PC-9 (cell line): ENCODE data around the gene WDR13. TPM values are rescaled to one million over a fixed set of nuclear protein-coding genes. Genes with fewer than 3 reads are reported as not detected.

Experiments
- BruUV-seq: library from RNA; stranded (reverse); fragments of 400-500 nt; replicated peaks from 2 replicates; lab custom pipeline; 2021; lab: Mats Ljungman, UMichigan
- CTCF ChIA-PET: fragments of 300-600 bp; sonication (Branson Sonifier 250); formaldehyde crosslinking; loops from one replicate; lab custom pipeline; 2022; ENCODE audit warnings: antibody characterized with exemption; lab: Charles Lee
- POLR2A ChIA-PET: fragments of 300-600 bp; sonication (Branson Sonifier 250); formaldehyde crosslinking; loops from one replicate; lab custom pipeline; 2022; ENCODE audit warnings: antibody characterized with exemption; ENCODE audit not compliant: unreplicated experiment; lab: Charles Lee
- DNase-seq, 2 experiments: peaks; one replicate each; pipeline versions ENCODE4 v3.0.0 to v3.0.0-alpha.2; 2015 to 2022; ENCODE audit warnings: mixed read lengths in 1 of 2
- H2AFZ ChIP-seq: fragments of 200-600 bp; sonication (generic); 2 replicates; pipeline ENCODE4 v1.8.1; 2017; ENCODE audit warnings: antibody characterized with exemption
- H3F3A ChIP-seq: fragments of 200-600 bp; sonication (generic); 2 replicates; pipeline ENCODE4 v1.8.1; 2017; ENCODE audit warnings: antibody characterized with exemption, mild to moderate bottlenecking, low read depth; ENCODE audit not compliant: insufficient read depth
- H3K27ac ChIP-seq: fragments of 200-600 bp; sonication (generic); 2 replicates; pipeline ENCODE4 v1.6.1; 2016; ENCODE audit warnings: mixed run types
- H3K27me3 ChIP-seq: fragments of 200-600 bp; sonication (generic); 2 replicates; pipeline ENCODE4 v1.6.1; 2016; ENCODE audit warnings: low read depth, mixed run types; ENCODE audit not compliant: insufficient read depth
- H3K36me3 ChIP-seq: fragments of 200-600 bp; sonication (generic); 2 replicates; pipeline ENCODE4 v1.6.1; 2016; ENCODE audit warnings: low read depth, mixed run types
- H3K4me1 ChIP-seq: fragments of 200-600 bp; sonication (generic); replicated peaks from 2 replicates; pipeline ENCODE4 v1.6.1; 2016; ENCODE audit warnings: mixed run types; ENCODE audit not compliant: insufficient read depth
- H3K4me2 ChIP-seq: fragments of 200-600 bp; sonication (generic); 2 replicates; pipeline ENCODE4 v1.6.1; 2017; ENCODE audit warnings: mixed run types
- H3K4me3 ChIP-seq: fragments of 200-600 bp; sonication (generic); 2 replicates; pipeline ENCODE4 v1.6.1; 2016; ENCODE audit warnings: mixed run types
- H3K79me2 ChIP-seq: fragments of 200-600 bp; sonication (generic); 2 replicates; pipeline ENCODE4 v1.6.1; 2017; ENCODE audit warnings: low read depth, mixed run types
- H3K9me2 ChIP-seq: fragments of 200-600 bp; sonication (generic); 2 replicates; pipeline ENCODE4 v1.8.1; 2017; ENCODE audit warnings: mild to moderate bottlenecking; ENCODE audit not compliant: insufficient read depth
- H3K9me3 ChIP-seq: fragments of 200-600 bp; sonication (generic); 2 replicates; pipeline ENCODE4 v1.8.1; 2016; ENCODE audit warnings: low read depth; ENCODE audit not compliant: insufficient read depth
- H4K20me1 ChIP-seq: fragments of 200-600 bp; sonication (generic); 2 replicates; pipeline ENCODE4 v1.8.1; 2017; ENCODE audit not compliant: insufficient read depth
- EZH2 ChIP-seq: fragments of 200-600 bp; sonication (generic); IDR thresholded peaks from 2 replicates; pipeline ENCODE4 v1.8.0; 2017; ENCODE audit warnings: antibody characterized with exemption, low read depth
- intact Hi-C: fragments of 100-400 bp; cut with micrococcal nuclease; formaldehyde crosslinking; loops from one replicate; pipeline ENCODE4 v1.10.0; 2022; ENCODE audit not compliant: unreplicated experiment
- total RNA-seq: library from RNA; stranded (reverse); gene quantifications from 2 replicates; pipeline ENCODE4 v1.2.3, GENCODE V29; 2021
- TF ChIP-seq, protein P1 (sequence below): fragments of 200-600 bp; sonication (generic); conservative IDR thresholded peaks from 2 replicates; pipeline ENCODE4 v1.6.1; 2017; ENCODE audit warnings: mixed run types, antibody characterized with exemption, mild to moderate bottlenecking, moderate library complexity

WDR13 gene
- total RNA-seq, 1 experiment from 2014 or later, result 28.6 TPM

GRCh38 chrX:48591255-48591791, 6.0 kb upstream of the WDR13 start:
- DNase-seq, result no peak
- Histone ChIP-seq H3K27me3 (no peaks in the 10 kb centered on the region), H4K20me1 (no peaks in the 10 kb centered on the region), H2AFZ (no peak overlapping the region), H3K36me3 (no peaks in the 10 kb centered on the region), H3K4me1 (no peaks in the 10 kb centered on the region), H3K4me3 (no peak overlapping the region), H3K27ac (no peak overlapping the region), H3F3A (no peaks in the 10 kb centered on the region), H3K79me2 (no peaks in the 10 kb centered on the region), H3K4me2 (no peak overlapping the region), H3K9me3 (no peaks in the 10 kb centered on the region), H3K9me2 (no peaks in the 10 kb centered on the region)
- intact Hi-C loops, result no loop called here
- ChIA-PET POLR2A (no interaction called here), CTCF (no interaction called here)
- BruUV-seq, result no TSS peak
- TF ChIP-seq, protein P1, sequence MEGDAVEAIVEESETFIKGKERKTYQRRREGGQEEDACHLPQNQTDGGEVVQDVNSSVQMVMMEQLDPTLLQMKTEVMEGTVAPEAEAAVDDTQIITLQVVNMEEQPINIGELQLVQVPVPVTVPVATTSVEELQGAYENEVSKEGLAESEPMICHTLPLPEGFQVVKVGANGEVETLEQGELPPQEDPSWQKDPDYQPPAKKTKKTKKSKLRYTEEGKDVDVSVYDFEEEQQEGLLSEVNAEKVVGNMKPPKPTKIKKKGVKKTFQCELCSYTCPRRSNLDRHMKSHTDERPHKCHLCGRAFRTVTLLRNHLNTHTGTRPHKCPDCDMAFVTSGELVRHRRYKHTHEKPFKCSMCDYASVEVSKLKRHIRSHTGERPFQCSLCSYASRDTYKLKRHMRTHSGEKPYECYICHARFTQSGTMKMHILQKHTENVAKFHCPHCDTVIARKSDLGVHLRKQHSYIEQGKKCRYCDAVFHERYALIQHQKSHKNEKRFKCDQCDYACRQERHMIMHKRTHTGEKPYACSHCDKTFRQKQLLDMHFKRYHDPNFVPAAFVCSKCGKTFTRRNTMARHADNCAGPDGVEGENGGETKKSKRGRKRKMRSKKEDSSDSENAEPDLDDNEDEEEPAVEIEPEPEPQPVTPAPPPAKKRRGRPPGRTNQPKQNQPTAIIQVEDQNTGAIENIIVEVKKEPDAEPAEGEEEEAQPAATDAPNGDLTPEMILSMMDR, result no peak
- no peak for TF ChIP-seq EZH2

- Histone ChIP-seq H3K27ac (no peak overlapping the region), H3K4me2 (no peak overlapping the region), H3K27me3 (no peaks in the 10 kb centered on the region), H3K4me1 (no peaks in the 10 kb centered on the region), H3K9me2 (no peaks in the 10 kb centered on the region), H2AFZ (no peak overlapping the region), H3K4me3 (no peak overlapping the region), H3K9me3 (no peaks in the 10 kb centered on the region), H3K79me2 (no peaks in the 10 kb centered on the region), H3K36me3 (no peaks in the 10 kb centered on the region), H3F3A (no peaks in the 10 kb centered on the region), H4K20me1 (no peaks in the 10 kb centered on the region)
- intact Hi-C loops, result no loop called here
- ChIA-PET CTCF (interaction anchor here (0.6 kb wide), 1 partner anchor 76 kb away, joined by 4 read pairs; no protein-coding TSS in a partner anchor), POLR2A (no interaction called here)
- TF ChIP-seq, protein P1, result no peak
- no peak for TF ChIP-seq EZH2
- BruUV-seq, result no TSS peak
- DNase-seq, result no peak
Observed at GRCh38 chrX:48592971-48593370, 4.3 kb upstream of the WDR13 start.

DNA sequence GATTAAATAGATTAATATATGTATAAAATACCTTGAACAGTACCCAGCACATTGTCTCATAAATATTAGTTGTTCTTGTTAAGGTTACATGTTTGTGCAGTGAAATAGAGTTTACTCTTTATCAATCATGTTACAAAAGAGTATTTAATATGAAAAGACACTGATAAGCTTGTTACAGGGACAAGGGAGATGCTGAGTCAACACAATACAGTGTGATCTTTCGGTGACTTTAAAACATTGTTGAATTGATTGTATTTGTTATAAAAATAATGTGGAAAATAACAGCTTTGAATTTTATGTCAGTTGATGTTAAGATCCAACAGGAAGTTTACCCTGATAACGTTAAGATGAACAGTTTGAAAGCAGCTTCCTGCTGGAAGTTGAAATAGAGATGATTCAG, 1.4 kb upstream of the WDR13 start:
- Histone ChIP-seq H3K4me2 (no peak overlapping the region), H3K4me1 (no peaks in the 10 kb centered on the region), H3K27me3 (no peaks in the 10 kb centered on the region), H2AFZ (no peak overlapping the region), H3K9me3 (no peaks in the 10 kb centered on the region), H3F3A (no peaks in the 10 kb centered on the region), H3K9me2 (no peaks in the 10 kb centered on the region), H3K27ac (no peak overlapping the region), H4K20me1 (no peaks in the 10 kb centered on the region), H3K79me2 (no peaks in the 10 kb centered on the region), H3K36me3 (no peaks in the 10 kb centered on the region), H3K4me3 (no peak overlapping the region)
- ChIA-PET CTCF (no interaction called here), POLR2A (no interaction called here)
- intact Hi-C loops, result no loop called here
- no peak for DNase-seq
- BruUV-seq, result no TSS peak
- TF ChIP-seq, protein P1, result no peak
- no peak for TF ChIP-seq EZH2
